Dendritic cell treated with granulocyte-macrophage colony-stimulating factor and Interleukin-4, amounts not matched to agents 40 ng/mL and 50 ng/mL, for 4 days (primary cell): ENCODE data around the gene OR13C3.
"Not testable (repeated sequence)": the region's sequence is repeated elsewhere in the genome, so short reads cannot be mapped to it uniquely, and the experiment has no call there.

ENCODE experiments used
- H3K27ac Mint-ChIP-seq: one replicate; pipeline ENCODE4 v1.8.0; 2022; ENCODE audit warnings: mild to moderate bottlenecking, mixed read lengths
- H3K27me3 Mint-ChIP-seq: one replicate; pipeline ENCODE4 v1.8.0; 2022; ENCODE audit warnings: mild to moderate bottlenecking, mixed read lengths
- H3K36me3 Mint-ChIP-seq: one replicate; pipeline ENCODE4 v1.8.0; 2022; ENCODE audit warnings: low read depth, mixed read lengths
- H3K4me1 Mint-ChIP-seq: one replicate; pipeline ENCODE4 v1.8.0; 2022; ENCODE audit warnings: low read depth, mixed read lengths
- H3K4me3 Mint-ChIP-seq: one replicate; pipeline ENCODE4 v1.8.0; 2022; ENCODE audit warnings: mild to moderate bottlenecking, moderate library complexity, mixed read lengths
- H3K9me3 Mint-ChIP-seq: one replicate; pipeline ENCODE4 v1.8.0; 2022; ENCODE audit warnings: mixed read lengths
- intact Hi-C: fragments of 100-400 bp; cut with micrococcal nuclease; formaldehyde crosslinking; loops from one replicate; pipeline ENCODE4 v1.15.0; 2022

Gene OR13C3

DNA sequence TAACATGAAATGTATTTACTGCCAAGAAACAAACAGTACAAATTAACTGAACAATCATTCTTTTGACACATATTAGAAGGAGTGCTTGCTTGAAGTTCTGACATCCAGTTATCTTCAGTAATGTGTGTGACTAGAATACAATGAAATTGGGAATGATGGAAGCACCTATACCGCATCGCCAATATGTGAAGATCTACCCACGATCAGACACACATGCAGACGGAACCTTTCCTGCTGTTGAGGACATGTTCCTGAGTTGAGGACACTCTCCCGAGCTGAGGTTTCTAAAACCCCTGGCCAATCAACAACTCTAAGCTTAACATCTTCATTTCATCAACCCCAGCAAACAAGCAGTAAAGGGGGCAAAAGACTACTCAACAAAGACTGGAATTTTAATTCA is at the start of gene OR13C3:
Gene OR13C3 (minus strand): TSS at position 101 of the 400 bp plus-strand sequence. CDS start 133 bp downstream, outside the sequence.
- Mint-ChIP-seq H3K27ac (no peak within 1 kb of the TSS), H3K36me3 (no peaks in the 10 kb centered on the region), H3K9me3 (no peaks in the 10 kb centered on the region), H3K4me1 (no peaks in the 10 kb centered on the region), H3K4me3 (no peak within 1 kb of the TSS), H3K27me3 (no peaks in the 10 kb centered on the region)
- intact Hi-C loops: no loop called here

DNA sequence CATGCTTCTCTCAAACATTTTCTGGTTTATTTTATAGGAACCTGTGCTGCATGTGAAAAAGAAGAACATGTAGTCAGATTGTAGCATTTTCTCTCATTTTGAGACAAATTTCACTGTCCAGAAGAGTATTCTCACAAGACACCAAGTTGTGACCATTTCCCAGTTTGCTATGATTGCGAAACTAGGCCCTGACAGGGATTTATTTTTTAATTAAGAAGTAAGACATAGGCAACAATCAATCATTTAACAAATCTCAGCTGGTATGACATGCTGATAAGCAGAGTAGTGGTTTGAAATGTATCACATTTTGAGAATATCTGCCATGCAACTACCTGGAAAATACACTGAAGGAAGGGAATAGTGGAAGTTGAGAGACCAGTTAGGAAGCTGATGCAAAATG is 43.9 kb upstream of the OR13C3 start:
- Mint-ChIP-seq H3K4me1 (no peaks in the 10 kb centered on the region), H3K4me3 (no peak overlapping the region), H3K27ac (no peak overlapping the region)

DNA sequence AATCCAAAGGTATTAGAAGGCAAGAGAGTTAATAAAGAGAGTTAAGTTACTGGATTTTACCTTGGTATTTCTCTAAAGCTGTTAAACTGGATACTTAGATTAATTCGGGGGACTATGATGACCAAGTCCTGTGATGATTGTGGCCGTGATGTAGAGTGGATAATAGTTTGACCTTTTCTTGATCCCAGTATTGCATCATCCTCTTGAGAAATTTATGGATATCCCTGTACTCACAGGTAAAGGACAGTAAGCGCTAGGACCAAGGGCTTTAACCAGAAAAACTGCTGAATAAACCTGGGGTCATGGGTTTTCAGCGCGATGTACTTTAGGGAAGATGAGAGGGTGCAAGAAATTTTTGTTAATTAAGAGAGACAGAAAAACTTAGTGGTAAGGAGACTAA is 40.6 kb upstream of the OR13C3 start:
- H3K4me3 Mint-ChIP-seq: no peak overlapping the region
- intact Hi-C loops: no loop called here
- H3K36me3 Mint-ChIP-seq: no peaks in the 10 kb centered on the region
- H3K4me1 Mint-ChIP-seq: no peaks in the 10 kb centered on the region
- no peak overlapping the region for H3K27ac Mint-ChIP-seq
- no peaks in the 10 kb centered on the region for H3K27me3 Mint-ChIP-seq
- H3K9me3 Mint-ChIP-seq: peaks cover 14% of the 10 kb centered on the region

More for the DNA sequence above, 43.9 kb upstream of the OR13C3 start:
- Mint-ChIP-seq H3K27me3 (no peaks in the 10 kb centered on the region), H3K9me3 (no peaks in the 10 kb centered on the region), H3K36me3 (no peaks in the 10 kb centered on the region)
- intact Hi-C loops: no loop called here

DNA sequence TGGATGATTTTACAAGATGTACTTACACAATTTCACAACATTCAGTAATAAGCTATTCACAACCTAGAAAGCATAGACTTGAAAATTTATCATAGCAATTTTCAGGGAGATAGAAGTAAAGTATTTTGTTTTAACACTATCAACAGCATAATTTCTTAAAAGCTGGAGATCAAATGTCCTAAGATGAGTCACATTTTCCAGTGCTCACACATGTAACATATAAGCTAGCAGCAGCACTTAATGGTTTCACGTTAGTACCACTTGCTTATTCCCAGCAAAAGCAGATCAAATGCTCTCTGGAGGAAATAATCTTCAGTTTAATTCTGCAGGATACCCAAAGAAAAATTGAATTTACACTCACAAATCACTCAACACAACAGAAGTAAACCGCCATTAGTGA is 38.8 kb upstream of the OR13C3 start:
- Mint-ChIP-seq H3K4me3 (no peak overlapping the region), H3K27ac (no peak overlapping the region), H3K4me1 (no peaks in the 10 kb centered on the region), H3K36me3 (no peaks in the 10 kb centered on the region), H3K27me3 (no peaks in the 10 kb centered on the region), H3K9me3 (peaks cover 23% of the 10 kb centered on the region)
- intact Hi-C loops: no loop called here

DNA sequence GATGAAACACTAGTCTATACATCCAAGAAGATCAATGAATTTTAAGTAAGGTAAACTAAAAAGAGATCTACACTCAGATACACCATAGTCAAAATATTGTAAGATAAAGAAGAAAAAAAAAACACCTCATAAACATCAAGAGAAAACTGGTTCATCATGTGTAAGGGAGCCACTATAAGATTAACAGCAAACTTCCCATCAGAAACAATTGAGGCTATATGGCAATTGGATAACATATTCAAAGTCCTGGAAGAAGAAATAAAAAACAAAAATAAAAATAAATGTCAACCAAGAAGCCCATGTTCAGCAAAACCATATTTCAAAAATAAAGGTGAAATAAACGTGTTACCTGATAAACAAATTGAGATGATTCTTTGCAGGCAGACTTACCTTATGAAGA is 36.0 kb upstream of the OR13C3 start:
- no peaks in the 10 kb centered on the region for H3K27me3 Mint-ChIP-seq
- H3K9me3 Mint-ChIP-seq: peaks cover 38% of the 10 kb centered on the region
- H3K4me3 Mint-ChIP-seq: no peak overlapping the region
- intact Hi-C loops: no loop called here
- H3K27ac Mint-ChIP-seq: no peak overlapping the region
- no peaks in the 10 kb centered on the region for H3K4me1 Mint-ChIP-seq
- no peaks in the 10 kb centered on the region for H3K36me3 Mint-ChIP-seq

DNA sequence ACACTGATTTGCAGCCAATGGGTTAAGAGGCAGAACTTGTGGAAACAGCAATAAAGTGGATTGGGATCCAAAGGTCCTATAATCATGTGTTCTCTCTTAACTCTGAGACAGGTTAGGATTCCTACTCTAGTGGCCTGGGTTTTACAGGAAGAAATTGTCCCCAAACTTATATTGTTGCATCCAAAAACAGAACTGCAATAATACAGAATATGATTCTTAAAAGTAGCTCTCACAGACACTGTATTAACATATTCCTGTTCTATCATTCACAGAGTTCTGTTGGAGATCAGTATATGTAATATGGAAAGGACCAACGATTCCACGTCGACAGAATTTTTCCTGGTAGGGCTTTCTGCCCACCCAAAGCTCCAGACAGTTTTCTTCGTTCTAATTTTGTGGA is 32.2 kb upstream of the OR13C3 start, which contains the start of gene OR13C8:
Gene OR13C8 (plus strand): TSS at position 301 of the 400 bp plus-strand sequence. CDS start 0 bp downstream, at position 301.
- Mint-ChIP-seq H3K36me3 (no peaks in the 10 kb centered on the region), H3K4me1 (no peaks in the 10 kb centered on the region), H3K27me3 (no peaks in the 10 kb centered on the region), H3K9me3 (peaks cover 38% of the 10 kb centered on the region), H3K4me3 (no peak within 1 kb of the TSS), H3K27ac (no peak within 1 kb of the TSS)
- intact Hi-C loops: no loop called here

DNA sequence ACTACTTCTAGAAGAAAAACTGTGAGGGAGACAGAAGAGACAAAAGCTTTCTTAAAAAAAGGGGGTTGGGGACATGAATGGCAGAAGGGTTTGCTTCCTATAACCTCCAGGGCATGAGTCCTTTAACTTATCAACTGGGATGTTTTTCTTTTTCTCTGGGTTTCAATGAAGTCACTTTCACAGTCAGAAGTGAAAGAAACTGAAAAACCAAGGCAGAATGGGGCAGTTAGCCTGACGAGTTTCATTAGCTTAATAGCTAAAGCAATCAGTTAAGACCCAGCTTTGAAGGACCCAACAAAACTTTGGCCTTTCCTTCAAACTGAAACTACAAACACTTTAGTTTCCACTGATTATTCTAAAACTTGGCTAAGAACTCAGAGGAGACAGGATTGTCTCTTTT is 27.7 kb upstream of the OR13C3 start:
- no peak overlapping the region for H3K27ac Mint-ChIP-seq
- H3K4me3 Mint-ChIP-seq: no peak overlapping the region
- H3K36me3 Mint-ChIP-seq: no peaks in the 10 kb centered on the region

DNA sequence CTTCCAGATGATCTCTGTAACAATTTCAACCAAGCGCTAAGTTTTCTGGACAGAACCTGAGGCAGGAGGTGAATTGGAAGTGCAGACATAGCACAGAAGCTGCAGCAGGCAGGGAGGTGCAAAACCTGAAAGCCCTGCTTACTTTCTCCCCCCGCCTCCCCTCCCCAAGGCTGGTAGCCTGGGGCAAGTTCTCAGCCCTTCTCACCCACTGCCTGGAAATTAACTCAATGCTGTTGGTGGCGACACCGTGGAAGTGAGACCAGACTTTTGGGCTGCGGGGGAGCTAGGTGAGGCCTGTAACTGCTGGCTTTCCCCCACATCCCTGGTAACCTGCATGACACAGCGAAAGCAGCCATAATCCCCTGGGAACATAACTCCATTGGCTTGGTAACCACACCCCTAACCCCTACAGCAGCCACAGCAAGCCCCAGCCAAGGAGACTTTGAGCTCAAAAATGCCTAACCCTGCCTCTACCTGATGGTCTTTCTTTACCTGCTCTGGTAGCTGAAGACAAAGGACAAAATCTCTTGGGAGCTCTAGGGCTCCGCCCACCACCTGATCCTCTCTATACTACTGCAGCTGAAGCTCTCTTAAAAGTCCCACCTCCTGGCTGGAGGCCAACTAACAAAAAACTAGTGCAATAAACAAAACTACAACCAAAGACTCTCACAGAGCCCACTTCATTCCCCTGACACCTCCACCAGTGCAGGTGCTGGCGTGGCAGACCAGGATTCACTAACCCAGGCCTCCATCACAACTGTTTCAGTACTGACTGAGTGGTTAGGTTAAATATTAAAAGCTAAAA is 20.4 kb upstream of the OR13C3 start:
- intact Hi-C loops: no loop called here

More for the DNA sequence above, 27.7 kb upstream of the OR13C3 start:
- Mint-ChIP-seq H3K27me3 (no peaks in the 10 kb centered on the region), H3K4me1 (no peaks in the 10 kb centered on the region), H3K9me3 (peaks cover 13% of the 10 kb centered on the region)
- intact Hi-C loops: no loop called here

DNA sequence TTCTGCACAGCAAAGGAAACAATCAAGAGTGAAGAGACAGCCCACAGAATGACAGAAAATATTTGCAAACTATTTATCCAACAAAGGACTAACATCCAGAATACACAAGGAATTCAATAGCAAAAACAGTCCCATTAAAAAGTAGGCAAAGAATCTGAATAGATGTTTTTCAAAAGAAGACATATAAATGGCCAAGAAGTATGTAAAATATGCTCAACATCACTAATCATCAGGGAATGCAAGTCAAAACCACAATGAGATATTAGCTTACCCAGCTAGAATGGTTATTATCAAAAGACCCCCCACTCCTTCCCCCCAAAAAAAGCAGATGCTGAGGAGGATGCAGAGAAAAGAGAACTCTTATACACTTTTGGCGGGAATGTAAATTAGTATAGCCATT is 18.9 kb upstream of the OR13C3 start:
- intact Hi-C loops: no loop called here
- peaks cover 40% of the 10 kb centered on the region for H3K9me3 Mint-ChIP-seq
- no peaks in the 10 kb centered on the region for H3K4me1 Mint-ChIP-seq
- H3K27me3 Mint-ChIP-seq: no peaks in the 10 kb centered on the region
- no peak overlapping the region for H3K27ac Mint-ChIP-seq
- H3K36me3 Mint-ChIP-seq: no peaks in the 10 kb centered on the region
- no peak overlapping the region for H3K4me3 Mint-ChIP-seq

More for the DNA sequence above, 20.4 kb upstream of the OR13C3 start:
- no peaks in the 10 kb centered on the region for H3K4me1 Mint-ChIP-seq
- no peak overlapping the region for H3K27ac Mint-ChIP-seq
- H3K27me3 Mint-ChIP-seq: no peaks in the 10 kb centered on the region
- no peaks in the 10 kb centered on the region for H3K36me3 Mint-ChIP-seq
- H3K9me3 Mint-ChIP-seq: peaks cover 40% of the 10 kb centered on the region
- H3K4me3 Mint-ChIP-seq: no peak overlapping the region

DNA sequence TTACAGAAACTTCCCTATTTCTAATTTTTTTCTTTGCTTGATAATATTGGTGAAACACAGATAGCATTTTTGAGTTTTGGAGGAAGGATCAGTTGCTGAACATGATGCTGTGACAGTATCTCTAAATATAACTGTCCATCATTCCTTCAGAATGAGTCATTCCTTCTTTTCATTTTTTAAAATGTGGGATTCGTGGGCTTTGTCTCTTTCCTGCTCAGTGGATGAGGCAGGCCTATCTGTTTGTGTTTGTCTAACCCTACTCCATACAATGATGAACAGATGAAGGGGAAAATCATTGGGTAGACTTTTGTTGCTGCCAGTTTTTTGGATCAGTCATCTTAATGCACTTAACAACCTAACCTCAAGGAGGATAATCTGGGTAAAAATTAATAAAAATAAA is 16.6 kb upstream of the OR13C3 start:
- intact Hi-C loops: no loop called here
- H3K4me1 Mint-ChIP-seq: no peaks in the 10 kb centered on the region
- peaks cover 21% of the 10 kb centered on the region for H3K9me3 Mint-ChIP-seq
- no peaks in the 10 kb centered on the region for H3K27me3 Mint-ChIP-seq
- H3K36me3 Mint-ChIP-seq: no peaks in the 10 kb centered on the region
- no peak overlapping the region for H3K27ac Mint-ChIP-seq
- H3K4me3 Mint-ChIP-seq: no peak overlapping the region

DNA sequence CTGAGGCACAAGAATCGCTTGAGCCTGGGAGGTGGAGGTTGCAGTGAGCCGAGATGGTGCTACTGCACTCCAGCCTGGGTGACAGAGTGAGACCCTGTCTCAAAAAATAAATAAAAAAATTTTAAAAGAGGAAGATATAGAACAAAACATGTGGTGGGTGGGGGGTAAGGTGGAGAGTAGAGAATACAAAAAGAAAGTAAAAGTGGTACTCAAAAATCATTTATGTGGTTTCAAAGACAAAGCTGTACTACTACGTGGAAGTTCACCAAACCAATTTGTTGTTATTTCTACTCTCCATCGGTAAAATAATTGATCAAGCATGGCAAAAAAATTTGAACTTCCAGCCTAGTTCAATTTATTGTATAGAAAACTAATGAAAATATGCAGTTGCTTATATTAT is 8.0 kb upstream of the OR13C3 start:
- Mint-ChIP-seq H3K36me3 (no peaks in the 10 kb centered on the region), H3K9me3 (no peaks in the 10 kb centered on the region), H3K27ac (no peak overlapping the region), H3K4me3 (no peak overlapping the region), H3K4me1 (no peaks in the 10 kb centered on the region), H3K27me3 (no peaks in the 10 kb centered on the region)
- intact Hi-C loops: no loop called here

DNA sequence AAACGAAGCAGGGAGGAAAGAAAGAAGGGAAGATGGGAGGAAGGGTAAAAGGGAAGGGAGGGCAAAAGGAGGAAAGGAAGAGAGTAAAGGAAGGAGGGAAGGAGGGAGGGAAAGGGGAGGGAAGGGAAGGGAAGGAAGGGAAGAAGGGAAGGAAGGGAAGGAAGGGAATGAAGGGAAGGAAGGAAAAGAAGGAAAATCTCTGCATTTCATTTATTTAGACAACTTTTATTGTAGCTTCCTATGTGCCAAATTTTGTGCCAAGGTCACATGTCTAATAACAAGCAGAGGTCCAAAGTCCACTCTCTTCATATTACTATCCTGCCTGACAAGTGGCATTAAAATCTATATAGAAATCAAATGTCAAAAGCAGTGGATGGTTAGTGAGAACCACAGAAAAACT is 2.6 kb upstream of the OR13C3 start:
- intact Hi-C loops: no loop called here
- H3K27ac Mint-ChIP-seq: no peak overlapping the region
- no peak overlapping the region for H3K4me3 Mint-ChIP-seq
- no peaks in the 10 kb centered on the region for H3K36me3 Mint-ChIP-seq
- no peaks in the 10 kb centered on the region for H3K27me3 Mint-ChIP-seq
- no peaks in the 10 kb centered on the region for H3K4me1 Mint-ChIP-seq
- H3K9me3 Mint-ChIP-seq: no peaks in the 10 kb centered on the region

DNA sequence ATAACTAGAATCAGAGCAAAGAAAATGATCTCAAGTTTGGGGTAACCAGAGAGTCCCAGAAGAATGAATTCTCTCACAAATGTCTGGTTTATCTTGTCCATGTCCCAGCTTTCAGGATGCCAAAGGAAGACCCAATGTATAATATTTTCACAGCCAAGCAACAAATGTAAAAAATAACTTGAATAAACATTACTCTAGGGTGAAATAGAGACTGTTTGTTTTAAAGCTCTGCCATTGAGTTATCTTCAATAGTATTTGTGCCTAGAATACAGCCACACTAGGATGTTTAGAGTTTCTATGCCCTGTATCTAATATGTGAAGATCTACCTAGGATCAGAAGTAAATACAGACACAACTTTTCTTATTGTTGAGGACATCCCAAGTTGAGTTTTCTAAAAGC is 9.5 kb downstream of the OR13C3 start, which contains the start of gene OR13C4:
Gene OR13C4 (minus strand): TSS at position 101 of the 400 bp plus-strand sequence. CDS start 0 bp downstream, at position 101.
- no peaks in the 10 kb centered on the region for H3K4me1 Mint-ChIP-seq
- H3K4me3 Mint-ChIP-seq: no peak within 1 kb of the TSS
- no peaks in the 10 kb centered on the region for H3K27me3 Mint-ChIP-seq
- intact Hi-C loops: no loop called here
- H3K27ac Mint-ChIP-seq: no peak within 1 kb of the TSS
- H3K9me3 Mint-ChIP-seq: peaks cover 9% of the 10 kb centered on the region
- no peaks in the 10 kb centered on the region for H3K36me3 Mint-ChIP-seq

DNA sequence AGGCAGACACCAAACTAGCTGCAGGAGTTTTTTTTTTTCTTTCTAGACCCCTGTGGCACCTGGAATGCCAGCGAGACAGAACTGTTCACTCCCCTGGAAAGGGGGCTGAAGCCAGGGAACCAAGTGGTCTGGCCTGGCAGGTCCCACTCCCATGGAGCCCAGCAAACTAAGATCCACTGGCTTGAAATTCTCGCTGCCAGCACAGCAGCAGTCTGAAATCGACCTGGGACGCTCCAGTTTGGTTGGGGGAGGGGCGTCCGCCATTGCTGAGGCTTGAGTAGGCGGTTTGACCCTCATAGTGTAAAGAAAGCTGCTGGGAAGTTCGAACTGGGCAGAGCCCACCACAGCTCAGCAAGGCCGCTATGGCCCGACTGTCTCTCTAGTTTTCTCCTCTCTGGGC is 16.4 kb downstream of the OR13C3 start:
- H3K4me1 Mint-ChIP-seq, intact Hi-C loops, H3K4me3 Mint-ChIP-seq, H3K27me3 Mint-ChIP-seq, H3K9me3 Mint-ChIP-seq, H3K36me3 Mint-ChIP-seq, H3K27ac Mint-ChIP-seq: not testable (repeated sequence)

DNA sequence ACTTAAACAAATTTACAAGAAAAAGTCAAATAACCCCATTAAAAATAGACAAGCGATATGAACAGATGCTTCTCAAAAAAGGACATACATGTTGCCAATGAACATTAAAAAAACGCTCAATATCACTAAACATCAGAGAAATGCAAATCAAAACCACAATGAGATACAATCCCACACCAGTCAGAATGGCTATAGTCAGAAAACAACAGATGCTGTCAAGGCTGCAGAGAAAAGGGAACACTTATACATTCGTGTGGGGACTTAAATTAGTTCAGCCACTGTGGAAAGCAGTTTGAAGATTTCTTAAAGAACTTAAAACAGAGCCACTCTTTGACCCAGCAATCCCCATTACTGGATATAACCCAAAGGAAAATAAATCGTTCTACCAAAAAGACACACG is 21.8 kb downstream of the OR13C3 start:
- no peaks in the 10 kb centered on the region for H3K36me3 Mint-ChIP-seq
- no peaks in the 10 kb centered on the region for H3K4me1 Mint-ChIP-seq
- intact Hi-C loops: no loop called here
- no peak overlapping the region for H3K4me3 Mint-ChIP-seq
- H3K27ac Mint-ChIP-seq: no peak overlapping the region
- H3K27me3 Mint-ChIP-seq: no peaks in the 10 kb centered on the region
- no peaks in the 10 kb centered on the region for H3K9me3 Mint-ChIP-seq
